Nephron progenitor cell (in vitro differentiated cells): ENCODE data around the gene BMPER.

Experiments used
- DNase-seq: peaks from one replicate; pipeline ENCODE4 v3.0.0; 2021
- H3K27ac Mint-ChIP-seq: 2 replicates; pipeline ENCODE4 v1.8.0; 2021; ENCODE audit warnings: mild to moderate bottlenecking, moderate library complexity, mixed read lengths
- H3K27me3 Mint-ChIP-seq: 2 replicates; pipeline ENCODE4 v1.8.0; 2021; ENCODE audit warnings: mild to moderate bottlenecking, low read depth, mixed read lengths; ENCODE audit not compliant: poor library complexity
- H3K36me3 Mint-ChIP-seq: 2 replicates; pipeline ENCODE4 v1.8.0; 2021; ENCODE audit warnings: low read depth, mixed read lengths
- H3K4me1 Mint-ChIP-seq: 2 replicates; pipeline ENCODE4 v1.8.0; 2021; ENCODE audit warnings: mixed read lengths
- H3K4me3 Mint-ChIP-seq: 2 replicates; pipeline ENCODE4 v1.8.0; 2021; ENCODE audit warnings: mild to moderate bottlenecking, moderate library complexity, mixed read lengths
- H3K9me3 Mint-ChIP-seq: 2 replicates; pipeline ENCODE4 v1.8.0; 2021; ENCODE audit warnings: mild to moderate bottlenecking, moderate library complexity, mixed read lengths
- CTCF ChIP-seq: fragments of 200-600 bp; sonication (generic); IDR thresholded peaks from 2 replicates; pipeline ENCODE4 v1.5.0; 2021; ENCODE audit warnings: antibody characterized with exemption

Gene BMPER

GRCh38 chr7:33979300-33979806 is 74.0 kb downstream of the BMPER start:
- H3K27me3 Mint-ChIP-seq, result peaks cover 5% of the 10 kb centered on the region

GRCh38 chr7:33979807-33980355 is 74.5 kb downstream of the BMPER start:
- H3K4me1 Mint-ChIP-seq, result no peaks in the 10 kb centered on the region
- DNase-seq, result no peak
- peaks cover 5% of the 10 kb centered on the region for H3K27me3 Mint-ChIP-seq
- no peak overlapping the region for H3K27ac Mint-ChIP-seq
- no peaks in the 10 kb centered on the region for H3K36me3 Mint-ChIP-seq
- TF ChIP-seq CTCF, result no peak
- H3K4me3 Mint-ChIP-seq, result no peak overlapping the region
- H3K9me3 Mint-ChIP-seq, result no peaks in the 10 kb centered on the region

More at GRCh38 chr7:33979300-33979806, 74.0 kb downstream of the BMPER start:
- no peaks in the 10 kb centered on the region for H3K36me3 Mint-ChIP-seq
- TF ChIP-seq CTCF, result no peak
- no peaks in the 10 kb centered on the region for H3K9me3 Mint-ChIP-seq
- no peak overlapping the region for H3K4me3 Mint-ChIP-seq
- H3K4me1 Mint-ChIP-seq, result no peaks in the 10 kb centered on the region
- no peak overlapping the region for H3K27ac Mint-ChIP-seq
- no peak for DNase-seq

GRCh38 chr7:33981226-33981625 is 75.9 kb downstream of the BMPER start:
- H3K27me3 Mint-ChIP-seq, result peaks cover 5% of the 10 kb centered on the region
- TF ChIP-seq CTCF, result no peak
- no peaks in the 10 kb centered on the region for H3K9me3 Mint-ChIP-seq
- H3K27ac Mint-ChIP-seq, result no peak overlapping the region
- no peak for DNase-seq
- H3K4me3 Mint-ChIP-seq, result no peak overlapping the region
- H3K4me1 Mint-ChIP-seq, result no peaks in the 10 kb centered on the region
- no peaks in the 10 kb centered on the region for H3K36me3 Mint-ChIP-seq

GRCh38 chr7:33981671-33982424 is 76.5 kb downstream of the BMPER start:
- H3K4me1 Mint-ChIP-seq, result no peaks in the 10 kb centered on the region
- DNase-seq, result no peak
- no peaks in the 10 kb centered on the region for H3K36me3 Mint-ChIP-seq
- no peak for TF ChIP-seq CTCF
- no peak overlapping the region for H3K4me3 Mint-ChIP-seq
- peaks cover 5% of the 10 kb centered on the region for H3K27me3 Mint-ChIP-seq
- no peak overlapping the region for H3K27ac Mint-ChIP-seq
- H3K9me3 Mint-ChIP-seq, result no peaks in the 10 kb centered on the region

- H3K4me3 Mint-ChIP-seq, result no peak overlapping the region
- peaks cover 5% of the 10 kb centered on the region for H3K27me3 Mint-ChIP-seq
- no peak for TF ChIP-seq CTCF
- no peaks in the 10 kb centered on the region for H3K9me3 Mint-ChIP-seq
- no peaks in the 10 kb centered on the region for H3K4me1 Mint-ChIP-seq
- H3K27ac Mint-ChIP-seq, result no peak overlapping the region
- no peaks in the 10 kb centered on the region for H3K36me3 Mint-ChIP-seq
- no peak for DNase-seq
Observed at GRCh38 chr7:33982425-33982786, 77.1 kb downstream of the BMPER start.

GRCh38 chr7:33986451-33986850 is 81.1 kb downstream of the BMPER start:
- no peak for TF ChIP-seq CTCF
- H3K4me3 Mint-ChIP-seq, result no peak overlapping the region
- H3K27me3 Mint-ChIP-seq, result peaks cover 4% of the 10 kb centered on the region
- peaks cover 6% of the 10 kb centered on the region for H3K36me3 Mint-ChIP-seq
- peaks cover 8% of the 10 kb centered on the region for H3K9me3 Mint-ChIP-seq
- no peaks in the 10 kb centered on the region for H3K4me1 Mint-ChIP-seq
- H3K27ac Mint-ChIP-seq, result no peak overlapping the region
- DNase-seq, result no peak
